Activated CD4-positive, alpha-beta T cell treated with anti-CD3 and anti-CD28 coated beads, Interleukin-2, amount 10 ng/mL, durations not matched to agents 24 days and 14 days (primary cell): ENCODE measurements around the gene AEBP2. TPM values are rescaled to one million over a fixed set of nuclear protein-coding genes. Genes with fewer than 3 reads are reported as not detected.

Source experiments
- DNase-seq: peaks from one replicate; pipeline ENCODE4 v3.0.0; 2022
- H3K27ac Mint-ChIP-seq: one replicate; pipeline ENCODE4 v1.8.0; 2022; ENCODE audit warnings: mild to moderate bottlenecking, mixed read lengths
- H3K27me3 Mint-ChIP-seq: one replicate; pipeline ENCODE4 v1.8.0; 2022; ENCODE audit warnings: mixed read lengths
- H3K36me3 Mint-ChIP-seq: one replicate; pipeline ENCODE4 v1.8.0; 2022; ENCODE audit warnings: low read depth, mild to moderate bottlenecking, mixed read lengths
- H3K4me1 Mint-ChIP-seq: one replicate; pipeline ENCODE4 v1.8.0; 2021; ENCODE audit warnings: mixed read lengths
- H3K4me3 Mint-ChIP-seq: one replicate; pipeline ENCODE4 v1.8.0; 2022; ENCODE audit warnings: mild to moderate bottlenecking, moderate library complexity, mixed read lengths
- H3K9me3 Mint-ChIP-seq: one replicate; pipeline ENCODE4 v1.8.0; 2021; ENCODE audit warnings: mixed read lengths
- intact Hi-C: fragments of 100-400 bp; cut with micrococcal nuclease; formaldehyde crosslinking; loops from one replicate; pipeline ENCODE4 v1.15.1; 2023
- total RNA-seq: library from RNA; stranded (reverse); gene quantifications from 2 replicates; pipeline ENCODE4 v1.2.3, GENCODE V29; 2022

AEBP2 gene
- total RNA-seq, 1 donor from 2014 or later: 59.2 TPM

DNA sequence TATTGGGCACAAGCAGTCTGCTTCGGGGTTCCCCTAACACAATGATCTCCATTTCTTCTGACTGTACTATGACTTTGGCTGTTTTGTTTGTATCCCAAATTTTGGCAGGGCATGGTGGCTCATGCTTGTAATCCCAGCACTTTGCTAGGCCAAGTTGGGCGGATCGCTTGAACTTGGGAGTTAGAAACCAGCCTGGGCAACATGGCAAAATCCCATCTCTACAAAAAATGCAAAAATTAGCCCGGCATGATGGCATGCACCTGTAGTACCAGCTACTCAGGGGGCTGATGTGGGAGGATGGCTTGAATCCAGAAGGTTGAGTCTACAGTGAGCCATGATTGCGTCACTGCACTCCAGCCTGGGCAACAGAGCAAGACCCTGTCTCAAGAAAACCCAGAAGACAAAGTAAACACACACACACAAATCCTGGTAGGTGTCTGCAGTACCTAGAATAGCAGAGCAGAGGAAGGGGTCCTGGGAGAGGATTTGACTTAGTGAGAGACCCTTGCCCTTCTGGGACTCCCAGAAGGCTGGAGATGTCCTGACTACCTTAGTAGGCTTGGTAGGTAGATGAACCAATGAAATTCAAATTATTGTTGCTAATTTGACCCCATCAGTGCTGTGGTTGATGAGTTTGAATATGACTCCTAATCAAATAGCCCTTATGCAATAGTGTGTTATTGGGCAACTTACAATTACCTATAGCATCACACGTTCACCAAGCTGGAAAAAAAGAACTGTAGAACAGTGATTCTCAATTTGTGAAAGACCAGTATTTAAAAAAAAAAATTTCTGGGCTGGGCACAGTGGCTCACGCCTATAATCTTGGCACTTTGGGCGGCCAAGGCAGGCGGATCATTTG, 6.8 kb upstream of the AEBP2 start:
- no peak for DNase-seq
- peaks cover 42% of the 10 kb centered on the region for H3K4me1 Mint-ChIP-seq
- H3K4me3 Mint-ChIP-seq: peak overlapping the region; percentile 42
- peaks cover 9% of the 10 kb centered on the region for H3K36me3 Mint-ChIP-seq
- intact Hi-C loops: loop anchor here (1.0 to 5.0 kb wide), 6 partner anchors 8 to 400 kb away; no protein-coding TSS in a partner anchor
- H3K9me3 Mint-ChIP-seq: peaks cover 6% of the 10 kb centered on the region
- H3K27me3 Mint-ChIP-seq: no peaks in the 10 kb centered on the region
- peak overlapping the region; percentile 99 for H3K27ac Mint-ChIP-seq

DNA sequence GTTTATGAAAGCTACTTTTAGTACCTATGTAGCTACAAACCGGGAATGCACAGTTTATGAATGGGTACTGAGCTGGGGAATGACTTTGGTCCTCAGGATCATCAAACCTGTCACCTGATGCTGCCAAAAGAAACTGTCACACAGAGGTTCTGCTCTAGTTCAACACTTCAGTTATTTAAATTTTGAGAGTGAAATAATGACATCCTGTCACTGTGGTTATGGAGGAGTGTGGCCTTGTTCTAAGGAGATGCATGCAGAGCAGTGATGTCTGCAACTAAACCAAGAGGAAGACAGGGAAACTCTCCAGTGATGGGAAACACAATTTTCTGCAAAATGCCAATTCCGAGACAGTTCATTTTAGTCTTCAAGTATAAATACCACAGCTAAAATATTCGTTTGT, 4.8 kb upstream of the AEBP2 start:
- intact Hi-C loops: loop anchor here (5.0 kb wide), 2 partner anchors 118 to 398 kb away; no protein-coding TSS in a partner anchor
- peaks cover 6% of the 10 kb centered on the region for H3K9me3 Mint-ChIP-seq
- peak; percentile 74 for DNase-seq
- H3K4me1 Mint-ChIP-seq: peaks cover 45% of the 10 kb centered on the region
- H3K27me3 Mint-ChIP-seq: no peaks in the 10 kb centered on the region
- H3K4me3 Mint-ChIP-seq: peak overlapping the region; percentile 2
- H3K36me3 Mint-ChIP-seq: peaks cover 6% of the 10 kb centered on the region
- peak overlapping the region; percentile 63 for H3K27ac Mint-ChIP-seq

DNA sequence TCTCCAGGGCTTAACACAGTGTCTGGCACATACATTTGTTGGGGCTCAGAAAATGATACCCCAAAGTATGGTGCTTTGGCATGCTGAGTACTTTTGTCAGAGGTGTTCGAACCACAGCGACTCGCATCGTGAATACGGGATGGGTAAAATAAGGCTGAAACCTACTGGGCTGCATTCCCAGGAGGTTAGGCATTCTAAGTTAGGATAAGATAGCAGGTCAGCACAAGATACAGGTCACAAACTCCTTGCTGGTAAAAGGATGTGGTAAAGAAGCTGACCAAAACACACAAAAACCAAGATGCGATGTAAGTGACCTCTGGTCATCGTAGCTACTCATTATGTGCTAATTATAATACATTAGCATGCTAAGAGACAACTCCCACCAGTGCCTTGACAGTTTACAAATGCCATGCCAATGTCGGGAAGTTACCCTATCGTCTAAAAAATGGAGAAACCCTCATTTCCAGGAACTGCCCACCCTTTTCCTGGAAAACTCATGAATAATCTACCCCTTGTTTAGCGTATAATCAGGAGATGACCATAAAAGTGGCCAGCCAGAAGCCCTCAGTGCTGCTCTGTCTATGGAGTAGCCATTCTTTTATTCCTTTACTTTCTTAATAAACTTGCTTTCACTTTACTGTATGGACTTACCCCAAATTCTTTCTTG, 3.3 kb upstream of the AEBP2 start:
- peaks cover 6% of the 10 kb centered on the region for H3K9me3 Mint-ChIP-seq
- no peak overlapping the region for H3K27ac Mint-ChIP-seq
- intact Hi-C loops: no loop called here
- peaks cover 44% of the 10 kb centered on the region for H3K4me1 Mint-ChIP-seq
- H3K36me3 Mint-ChIP-seq: peaks cover 13% of the 10 kb centered on the region
- no peaks in the 10 kb centered on the region for H3K27me3 Mint-ChIP-seq
- DNase-seq: no peak
- H3K4me3 Mint-ChIP-seq: no peak overlapping the region

DNA sequence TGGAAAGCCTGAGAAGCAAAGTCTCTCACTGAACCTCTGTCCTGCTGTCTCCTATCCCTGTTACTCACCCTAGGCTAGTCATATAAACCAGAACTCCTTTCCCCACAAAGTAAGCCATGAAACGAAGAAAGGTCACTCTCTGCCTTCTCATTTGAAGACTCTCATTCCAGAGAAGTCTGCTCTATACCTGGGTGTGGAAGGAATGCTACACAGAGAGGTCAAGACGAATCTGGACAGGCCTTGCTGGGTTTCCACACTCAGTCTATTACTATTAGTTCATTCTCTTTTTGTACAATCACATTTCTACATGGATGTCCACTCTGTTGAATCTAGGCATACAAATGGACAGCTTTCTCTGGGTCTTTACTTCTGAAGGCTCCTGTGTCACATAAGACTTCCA, 2.4 kb upstream of the AEBP2 start:
- DNase-seq: no peak
- peak overlapping the region; percentile 60 for H3K27ac Mint-ChIP-seq

DNA sequence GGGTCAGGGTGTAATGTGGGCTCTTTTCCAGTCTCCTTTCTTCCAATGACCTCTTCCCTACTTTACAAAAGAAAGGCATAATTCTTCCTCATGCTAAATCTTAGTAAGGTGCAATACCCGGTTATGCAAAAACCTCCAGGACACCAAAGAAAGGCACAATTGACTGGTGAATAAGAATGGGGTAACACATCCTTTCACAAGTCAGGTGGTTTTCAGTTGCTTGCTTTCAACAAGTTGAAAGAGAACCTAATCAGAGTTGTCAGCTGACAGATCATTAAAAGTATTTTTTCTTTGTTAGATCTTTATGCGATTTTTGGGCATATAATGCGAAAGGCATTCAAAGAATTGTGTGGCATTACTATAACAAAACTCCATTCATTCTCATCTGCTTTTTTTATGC, 1.3 kb upstream of the AEBP2 start:
- Mint-ChIP-seq H3K4me1 (peaks cover 42% of the 10 kb centered on the region), H3K27me3 (no peaks in the 10 kb centered on the region), H3K27ac (peak overlapping the region; percentile 37), H3K9me3 (peaks cover 3% of the 10 kb centered on the region), H3K36me3 (peaks cover 26% of the 10 kb centered on the region), H3K4me3 (peak overlapping the region; percentile 10)
- no peak for DNase-seq
- intact Hi-C loops: no loop called here

More for the DNA sequence above, 2.4 kb upstream of the AEBP2 start:
- intact Hi-C loops: no loop called here
- Mint-ChIP-seq H3K27me3 (no peaks in the 10 kb centered on the region), H3K4me3 (no peak overlapping the region), H3K36me3 (peaks cover 20% of the 10 kb centered on the region), H3K9me3 (peaks cover 6% of the 10 kb centered on the region), H3K4me1 (peaks cover 44% of the 10 kb centered on the region)

DNA sequence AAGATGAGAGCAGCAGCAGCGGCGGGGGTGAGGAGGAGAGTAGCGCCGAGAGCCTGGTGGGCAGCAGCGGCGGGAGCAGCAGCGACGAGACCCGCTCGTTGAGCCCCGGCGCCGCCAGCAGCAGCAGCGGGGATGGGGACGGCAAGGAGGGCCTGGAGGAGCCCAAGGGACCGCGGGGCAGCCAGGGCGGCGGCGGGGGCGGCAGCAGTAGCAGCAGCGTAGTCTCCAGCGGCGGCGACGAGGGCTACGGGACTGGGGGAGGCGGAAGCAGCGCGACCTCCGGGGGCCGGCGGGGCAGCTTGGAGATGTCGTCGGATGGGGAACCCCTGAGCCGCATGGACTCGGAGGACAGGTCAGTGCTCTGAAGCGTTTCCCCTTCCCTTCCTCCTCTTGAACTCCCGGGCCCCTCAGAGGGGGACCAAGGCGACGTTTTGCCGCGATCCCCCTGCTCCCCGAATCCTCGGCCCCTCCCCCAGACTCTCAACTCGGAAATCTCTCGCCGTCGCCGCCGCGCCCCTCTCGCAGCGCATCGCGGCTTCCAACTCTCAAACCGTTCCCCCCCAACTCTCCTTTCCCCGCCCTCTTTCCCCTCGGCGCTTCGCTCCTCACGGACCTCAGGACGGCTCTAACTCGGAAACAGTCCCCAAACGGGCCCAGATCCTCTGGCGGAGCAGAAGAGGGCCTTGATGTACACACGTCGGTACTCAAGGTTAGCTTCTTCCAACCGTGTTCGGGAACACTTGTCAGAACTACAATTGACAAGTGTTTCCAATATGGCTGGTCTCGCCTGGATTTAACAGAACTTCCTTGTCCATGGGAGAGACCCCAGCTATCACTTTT, 947 bp downstream of the AEBP2 start:
- Mint-ChIP-seq H3K36me3 (peaks cover 36% of the 10 kb centered on the region), H3K4me3 (peak overlapping the region; percentile 100), H3K9me3 (peaks cover 3% of the 10 kb centered on the region), H3K27ac (peak overlapping the region; percentile 99), H3K4me1 (peaks cover 45% of the 10 kb centered on the region), H3K27me3 (no peaks in the 10 kb centered on the region)
- intact Hi-C loops: loop anchor here (1.0 to 2.0 kb wide), 3 partner anchors 8 to 43 kb away; no protein-coding TSS in a partner anchor
- DNase-seq: peak; percentile 87

DNA sequence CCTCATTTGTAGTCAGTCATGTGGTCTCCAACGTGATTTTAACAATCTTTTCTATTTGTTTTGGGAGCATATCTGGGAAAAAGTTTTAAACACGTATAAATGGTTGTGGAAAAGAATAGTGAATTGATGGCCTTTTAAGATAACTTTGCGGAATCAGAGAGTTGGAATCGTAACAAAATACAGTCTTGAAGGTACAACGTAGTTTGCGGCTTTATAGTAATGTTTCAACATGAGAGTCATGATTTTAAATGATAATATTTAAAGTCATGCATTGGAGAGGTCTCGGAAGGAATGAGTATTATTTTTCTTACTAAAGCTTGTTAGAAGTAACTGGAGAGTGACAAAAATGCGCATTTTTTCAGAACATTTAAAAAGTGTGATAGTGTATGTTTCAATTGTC, 1.6 kb downstream of the AEBP2 start:
- peaks cover 44% of the 10 kb centered on the region for H3K4me1 Mint-ChIP-seq
- H3K4me3 Mint-ChIP-seq: peak overlapping the region; percentile 100
- no peak for DNase-seq
- intact Hi-C loops: loop anchor here (1.0 to 2.0 kb wide), 3 partner anchors 9 to 42 kb away; no protein-coding TSS in a partner anchor
- peak overlapping the region; percentile 99 for H3K27ac Mint-ChIP-seq
- H3K36me3 Mint-ChIP-seq: peaks cover 39% of the 10 kb centered on the region
- no peaks in the 10 kb centered on the region for H3K27me3 Mint-ChIP-seq
- H3K9me3 Mint-ChIP-seq: peaks cover 3% of the 10 kb centered on the region

DNA sequence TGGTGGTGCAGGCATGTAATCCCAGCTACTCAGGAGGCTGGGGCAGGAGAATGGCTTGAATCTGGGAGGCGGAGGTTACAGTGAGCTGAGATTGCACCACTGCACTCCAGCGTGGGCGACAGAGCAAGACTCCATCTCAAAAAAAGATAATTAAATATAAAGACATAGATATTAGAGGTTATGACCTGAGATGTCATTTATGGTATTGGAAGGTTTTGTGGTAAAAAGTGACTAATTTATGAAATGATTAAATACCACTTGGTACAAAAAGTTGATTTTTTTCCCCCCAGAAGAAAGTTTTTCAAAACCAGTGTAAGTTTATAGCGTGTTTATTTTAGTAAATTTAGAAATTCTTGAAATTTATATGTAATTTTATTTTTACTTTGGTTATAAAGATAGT, 4.3 kb downstream of the AEBP2 start:
- H3K36me3 Mint-ChIP-seq: peaks cover 52% of the 10 kb centered on the region
- peaks cover 46% of the 10 kb centered on the region for H3K4me1 Mint-ChIP-seq
- no peak for DNase-seq
- intact Hi-C loops: no loop called here
- no peak overlapping the region for H3K4me3 Mint-ChIP-seq
- H3K27me3 Mint-ChIP-seq: no peaks in the 10 kb centered on the region
- no peak overlapping the region for H3K27ac Mint-ChIP-seq
- no peaks in the 10 kb centered on the region for H3K9me3 Mint-ChIP-seq

DNA sequence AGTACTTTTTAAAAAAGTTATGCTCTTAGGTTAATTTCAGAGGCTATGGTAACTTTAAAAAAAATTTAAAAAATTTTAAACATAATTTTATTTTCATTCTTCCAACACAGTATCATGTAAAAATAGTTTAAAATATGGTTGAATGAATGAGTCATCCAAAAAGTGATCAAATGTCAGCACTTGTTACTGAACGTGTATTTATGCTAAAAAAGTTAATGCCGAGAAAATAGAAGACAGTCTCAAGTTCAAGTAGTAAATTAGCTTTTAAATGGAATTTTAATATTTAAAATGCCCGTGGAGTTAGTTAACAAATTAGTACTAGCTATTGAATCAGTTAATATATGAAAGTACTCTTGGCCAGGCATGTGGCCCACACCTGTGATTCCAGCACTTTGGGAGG, 4.8 kb downstream of the AEBP2 start:
- H3K4me1 Mint-ChIP-seq: peaks cover 45% of the 10 kb centered on the region
- H3K4me3 Mint-ChIP-seq: no peak overlapping the region
- H3K27ac Mint-ChIP-seq: no peak overlapping the region
- no peak for DNase-seq
- no peaks in the 10 kb centered on the region for H3K9me3 Mint-ChIP-seq
- H3K36me3 Mint-ChIP-seq: peaks cover 52% of the 10 kb centered on the region
- intact Hi-C loops: no loop called here
- H3K27me3 Mint-ChIP-seq: no peaks in the 10 kb centered on the region

GRCh38 chr12:19447386-19447785, 8.1 kb downstream of the AEBP2 start:
- no peak overlapping the region for H3K27ac Mint-ChIP-seq
- H3K4me3 Mint-ChIP-seq: no peak overlapping the region
- H3K4me1 Mint-ChIP-seq: peaks cover 42% of the 10 kb centered on the region
- intact Hi-C loops: no loop called here
- H3K27me3 Mint-ChIP-seq: no peaks in the 10 kb centered on the region
- no peak for DNase-seq
- H3K9me3 Mint-ChIP-seq: no peaks in the 10 kb centered on the region
- peaks cover 37% of the 10 kb centered on the region for H3K36me3 Mint-ChIP-seq

DNA sequence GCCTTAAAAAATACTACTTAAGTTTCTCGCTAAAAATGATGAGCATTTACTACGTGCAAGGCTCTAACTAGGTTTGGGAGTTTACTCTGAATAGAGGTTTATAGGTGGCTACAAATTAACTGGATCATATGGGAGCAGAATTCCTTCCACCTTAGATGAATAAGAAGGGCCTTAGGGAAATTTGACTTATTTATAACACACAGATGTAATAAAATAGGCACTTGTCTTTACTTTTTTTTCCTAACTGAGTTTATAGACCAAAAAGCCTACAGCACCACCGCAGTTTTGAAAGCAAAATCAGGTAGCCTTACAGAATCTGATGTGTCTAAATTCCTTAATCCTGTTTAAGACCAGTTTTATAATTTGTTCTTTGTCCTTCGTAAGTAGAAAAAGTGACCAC, 10.5 kb downstream of the AEBP2 start:
- H3K27me3 Mint-ChIP-seq: no peaks in the 10 kb centered on the region
- no peak overlapping the region for H3K27ac Mint-ChIP-seq
- peaks cover 40% of the 10 kb centered on the region for H3K4me1 Mint-ChIP-seq
- DNase-seq: no peak
- H3K4me3 Mint-ChIP-seq: no peak overlapping the region
- H3K36me3 Mint-ChIP-seq: peaks cover 26% of the 10 kb centered on the region
- H3K9me3 Mint-ChIP-seq: no peaks in the 10 kb centered on the region
- intact Hi-C loops: no loop called here

DNA sequence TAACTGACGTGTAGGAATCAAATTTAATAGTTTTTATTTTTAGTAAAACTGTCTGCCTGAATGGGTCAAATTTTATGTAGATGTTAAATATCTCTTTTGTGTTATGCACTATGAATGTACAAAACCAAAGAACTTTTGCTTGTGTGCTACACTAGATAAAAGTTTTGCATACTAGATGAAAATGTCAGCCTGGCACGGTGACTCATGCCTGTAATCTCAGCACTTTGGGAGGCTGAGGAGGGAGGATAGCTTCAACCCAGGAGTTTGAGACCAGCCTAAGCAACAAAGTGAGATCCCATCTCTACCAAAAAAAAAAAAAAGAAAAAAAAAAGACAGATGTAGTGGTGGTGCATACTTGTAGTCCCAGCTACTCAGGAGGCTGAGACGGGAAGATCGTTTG, 11.1 kb downstream of the AEBP2 start:
- intact Hi-C loops: no loop called here
- peaks cover 24% of the 10 kb centered on the region for H3K36me3 Mint-ChIP-seq
- DNase-seq: no peak
- no peaks in the 10 kb centered on the region for H3K9me3 Mint-ChIP-seq
- no peaks in the 10 kb centered on the region for H3K27me3 Mint-ChIP-seq
- H3K4me3 Mint-ChIP-seq: no peak overlapping the region
- no peak overlapping the region for H3K27ac Mint-ChIP-seq
- peaks cover 39% of the 10 kb centered on the region for H3K4me1 Mint-ChIP-seq

DNA sequence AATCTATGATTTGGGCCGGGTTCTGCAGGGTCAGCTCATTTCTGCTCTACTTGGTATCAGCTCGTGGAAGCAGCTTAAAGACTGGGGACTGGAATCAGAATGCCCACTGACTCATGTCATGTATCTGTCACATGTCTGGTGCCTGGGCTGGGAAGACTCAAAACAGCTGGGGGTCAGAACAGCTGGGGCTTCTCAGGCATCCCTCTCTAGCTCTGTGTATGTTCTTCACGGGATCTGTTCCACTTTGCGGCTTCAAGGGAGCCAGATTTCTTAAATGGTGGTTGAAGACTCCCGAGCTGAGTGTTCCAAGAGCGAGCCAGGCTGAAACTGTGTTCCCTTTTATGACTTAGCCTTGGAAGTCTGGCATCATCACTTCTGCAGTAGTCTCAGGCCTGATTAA, 11.9 kb downstream of the AEBP2 start:
- no peak for DNase-seq
- Mint-ChIP-seq H3K27ac (no peak overlapping the region), H3K9me3 (no peaks in the 10 kb centered on the region), H3K36me3 (peaks cover 26% of the 10 kb centered on the region), H3K4me3 (no peak overlapping the region), H3K27me3 (no peaks in the 10 kb centered on the region), H3K4me1 (peaks cover 36% of the 10 kb centered on the region)
- intact Hi-C loops: no loop called here
